PC-3 (cell line): ENCODE results near the gene MYO7A. TPM values are rescaled to one million over a fixed set of nuclear protein-coding genes. Genes with fewer than 3 reads are reported as not detected.

Experiments
- ATAC-seq: fragments of 200-7000 bp; cut with Tn5 transposase; 2 replicates; pipeline ENCODE4 v1.9.1; 2020; ENCODE audit warnings: mild to moderate bottlenecking, moderate library complexity
- BruUV-seq: library from RNA; stranded (reverse); fragments of 400-500 nt; replicated peaks from 2 replicates; lab custom pipeline; 2021; lab: Mats Ljungman, UMichigan
- CTCF ChIA-PET: fragments of 300-600 bp; sonication (Branson Sonifier 250); formaldehyde crosslinking; loops from one replicate; lab custom pipeline; 2022; ENCODE audit warnings: antibody characterized with exemption; lab: Charles Lee
- POLR2A ChIA-PET: fragments of 300-600 bp; sonication (Branson Sonifier 250); formaldehyde crosslinking; loops from one replicate; lab custom pipeline; 2022; ENCODE audit warnings: antibody characterized with exemption; ENCODE audit not compliant: unreplicated experiment; lab: Charles Lee
- DNase-seq: peaks from one replicate; pipeline ENCODE4 v3.0.0-alpha.2; 2015
- H2AFZ ChIP-seq: fragments of 300-600 bp; sonication (generic); 2 replicates; pipeline ENCODE4 v1.6.0; 2016; ENCODE audit warnings: antibody characterized with exemption, low read length
- H3F3A ChIP-seq: fragments of 300-600 bp; sonication (generic); one replicate; pipeline ENCODE4 v1.6.0; 2017; ENCODE audit warnings: antibody characterized with exemption, low read length, control low read depth, mild to moderate bottlenecking; ENCODE audit not compliant: unreplicated experiment
- H3K27ac ChIP-seq: fragments of 300-600 bp; sonication (generic); 2 replicates; pipeline ENCODE4 v1.5.1; 2016; ENCODE audit warnings: mild to moderate bottlenecking, low read length
- H3K27me3 ChIP-seq: fragments of 300-600 bp; sonication (generic); 2 replicates; pipeline ENCODE4 v1.6.1; 2016; ENCODE audit warnings: low read length, mixed read lengths
- H3K36me3 ChIP-seq: fragments of 300-600 bp; sonication (generic); 2 replicates; pipeline ENCODE4 v1.6.1; 2016; ENCODE audit warnings: low read depth, mixed run types, low read length, mixed read lengths
- H3K4me1 ChIP-seq: fragments of 300-600 bp; sonication (generic); 2 replicates; pipeline ENCODE4 v1.5.1; 2016; ENCODE audit warnings: low read length; ENCODE audit not compliant: insufficient read depth
- H3K4me2 ChIP-seq: fragments of 300-600 bp; sonication (generic); 2 replicates; pipeline ENCODE4 v1.6.0; 2016; ENCODE audit warnings: low read length
- H3K4me3 ChIP-seq: fragments of 300-600 bp; sonication (generic); 2 replicates; pipeline ENCODE4 v1.5.1; 2016; ENCODE audit warnings: mild to moderate bottlenecking, low read length, mixed read lengths
- H3K79me2 ChIP-seq: fragments of 300-600 bp; sonication (generic); 2 replicates; pipeline ENCODE4 v1.6.1; 2017; ENCODE audit warnings: low read length, mixed read lengths
- H3K9ac ChIP-seq: fragments of 300-600 bp; sonication (generic); 2 replicates; pipeline ENCODE4 v1.6.0; 2016; ENCODE audit warnings: mild to moderate bottlenecking, low read length
- H3K9me2 ChIP-seq: fragments of 300-600 bp; sonication (generic); replicated peaks from 2 replicates; pipeline ENCODE4 v1.6.1; 2016; ENCODE audit warnings: mixed run types, low read length, mixed read lengths
- H3K9me3 ChIP-seq: fragments of 300-600 bp; sonication (generic); 2 replicates; pipeline ENCODE4 v1.6.1; 2016; ENCODE audit warnings: low read length, mixed read lengths
- H4K20me1 ChIP-seq: fragments of 300-600 bp; sonication (generic); 2 replicates; pipeline ENCODE4 v1.6.1; 2016; ENCODE audit warnings: low read length, mixed read lengths
- EZH2 ChIP-seq: fragments of 300-600 bp; sonication (generic); IDR thresholded peaks from one replicate; pipeline ENCODE4 v1.6.1; 2017; ENCODE audit warnings: antibody characterized with exemption, mild to moderate bottlenecking, low read length; ENCODE audit not compliant: unreplicated experiment
- EZH2phosphoT487 ChIP-seq: fragments of 300-600 bp; sonication (generic); IDR thresholded peaks from 2 replicates; pipeline ENCODE4 v1.6.1; 2018; ENCODE audit warnings: mild to moderate bottlenecking, antibody characterized with exemption, low read length, borderline replicate concordance
- intact Hi-C: fragments of 100-400 bp; cut with micrococcal nuclease; formaldehyde crosslinking; loops from 2 replicates; pipeline ENCODE4 v1.9.0; 2023
- total RNA-seq: library from RNA; depleted of rRNA; stranded (reverse); fragments of >200 nt; gene quantifications from 2 replicates; pipeline ENCODE4 v1.2.3, GENCODE V29; 2014
- TF ChIP-seq, protein P1 (sequence below): fragments of 300-600 bp; sonication (generic); conservative IDR thresholded peaks from 2 replicates; pipeline ENCODE4 v1.5.1; 2017; ENCODE audit warnings: antibody characterized with exemption, low read depth, mild to moderate bottlenecking, low read length

The MYO7A gene
- total RNA-seq, 1 experiment from 2014 or later = 0.66 TPM

DNA sequence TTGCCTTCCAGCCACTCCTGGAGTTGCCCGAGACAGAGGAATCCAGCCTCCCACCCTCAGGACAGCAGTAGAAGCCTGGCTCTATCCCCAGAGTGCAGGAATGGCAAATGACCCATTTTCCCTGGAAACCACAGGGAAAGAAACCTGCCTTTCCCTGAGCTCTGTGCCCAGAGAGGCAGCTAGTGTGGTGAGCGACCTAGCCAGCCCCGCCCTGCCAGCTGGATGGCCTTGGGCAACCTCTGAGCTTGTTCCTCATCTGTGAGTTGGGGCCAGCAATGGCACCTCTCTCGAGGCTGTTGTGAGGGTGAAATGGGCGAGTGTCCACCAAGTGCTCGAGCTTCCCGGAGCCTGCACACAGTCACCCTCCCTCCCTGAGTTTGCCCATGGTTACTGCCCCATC is 21.7 kb upstream of the MYO7A start:
- Histone ChIP-seq H3K9me3 (no peaks in the 10 kb centered on the region), H4K20me1 (no peaks in the 10 kb centered on the region), H3K4me3 (no peak overlapping the region), H3K4me1 (peaks cover 53% of the 10 kb centered on the region), H3K79me2 (no peaks in the 10 kb centered on the region), H3K9ac (no peak overlapping the region), H3F3A (no peaks in the 10 kb centered on the region), H3K9me2 (no peaks in the 10 kb centered on the region), H3K27ac (no peak overlapping the region), H3K27me3 (no peaks in the 10 kb centered on the region), H2AFZ (no peak overlapping the region), H3K4me2 (peak overlapping the region; percentile 20), H3K36me3 (no peaks in the 10 kb centered on the region)
- BruUV-seq = no TSS peak
- TF ChIP-seq EZH2 (no peak), EZH2phosphoT487 (no peak)
- TF ChIP-seq, protein P1, sequence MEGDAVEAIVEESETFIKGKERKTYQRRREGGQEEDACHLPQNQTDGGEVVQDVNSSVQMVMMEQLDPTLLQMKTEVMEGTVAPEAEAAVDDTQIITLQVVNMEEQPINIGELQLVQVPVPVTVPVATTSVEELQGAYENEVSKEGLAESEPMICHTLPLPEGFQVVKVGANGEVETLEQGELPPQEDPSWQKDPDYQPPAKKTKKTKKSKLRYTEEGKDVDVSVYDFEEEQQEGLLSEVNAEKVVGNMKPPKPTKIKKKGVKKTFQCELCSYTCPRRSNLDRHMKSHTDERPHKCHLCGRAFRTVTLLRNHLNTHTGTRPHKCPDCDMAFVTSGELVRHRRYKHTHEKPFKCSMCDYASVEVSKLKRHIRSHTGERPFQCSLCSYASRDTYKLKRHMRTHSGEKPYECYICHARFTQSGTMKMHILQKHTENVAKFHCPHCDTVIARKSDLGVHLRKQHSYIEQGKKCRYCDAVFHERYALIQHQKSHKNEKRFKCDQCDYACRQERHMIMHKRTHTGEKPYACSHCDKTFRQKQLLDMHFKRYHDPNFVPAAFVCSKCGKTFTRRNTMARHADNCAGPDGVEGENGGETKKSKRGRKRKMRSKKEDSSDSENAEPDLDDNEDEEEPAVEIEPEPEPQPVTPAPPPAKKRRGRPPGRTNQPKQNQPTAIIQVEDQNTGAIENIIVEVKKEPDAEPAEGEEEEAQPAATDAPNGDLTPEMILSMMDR = no peak
- intact Hi-C loops = no loop called here
- POLR2A ChIA-PET = no interaction called here
- ATAC-seq = 0 out of 2 replicates have a peak, but pooled peaks have one; percentile 7
- CTCF ChIA-PET = interaction anchor here (1.9 kb wide), 1 partner anchor 15 kb away, joined by 5 read pairs; no protein-coding TSS in a partner anchor
- DNase-seq = peak; percentile 50

DNA sequence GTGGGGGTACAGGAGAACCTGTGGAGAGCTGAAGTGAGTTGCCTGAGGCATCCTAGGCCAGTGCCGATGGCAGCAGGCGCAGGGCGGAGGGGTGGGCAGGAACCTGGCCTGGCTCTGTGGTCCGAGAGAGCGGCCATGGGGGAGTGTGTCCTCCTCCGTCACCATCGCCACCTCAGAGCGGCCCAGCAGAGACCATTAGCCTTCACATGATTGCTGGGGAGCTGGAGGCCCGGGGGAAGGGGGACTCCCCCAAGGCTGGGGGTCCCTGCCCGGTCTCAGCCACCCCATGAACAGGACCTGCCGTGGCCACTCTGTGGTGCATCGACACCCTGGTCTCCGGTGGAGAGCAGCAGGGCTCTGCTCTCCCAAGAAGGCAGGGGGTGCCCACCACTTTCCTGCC is 21.3 kb upstream of the MYO7A start:
- Histone ChIP-seq H3K9me2 (no peaks in the 10 kb centered on the region), H3K4me2 (peak overlapping the region; percentile 20), H2AFZ (no peak overlapping the region), H3F3A (no peaks in the 10 kb centered on the region), H3K4me1 (peaks cover 58% of the 10 kb centered on the region), H3K9me3 (no peaks in the 10 kb centered on the region), H3K79me2 (no peaks in the 10 kb centered on the region), H3K27me3 (no peaks in the 10 kb centered on the region), H3K9ac (no peak overlapping the region), H3K27ac (no peak overlapping the region), H4K20me1 (no peaks in the 10 kb centered on the region), H3K36me3 (no peaks in the 10 kb centered on the region), H3K4me3 (no peak overlapping the region)
- TF ChIP-seq EZH2phosphoT487 (no peak), EZH2 (no peak)
- TF ChIP-seq, protein P1 = no peak
- intact Hi-C loops = no loop called here
- no peak for ATAC-seq
- POLR2A ChIA-PET = no interaction called here
- CTCF ChIA-PET = interaction anchor here (1.9 kb wide), 1 partner anchor 16 kb away, joined by 5 read pairs; no protein-coding TSS in a partner anchor
- no peak for DNase-seq
- no TSS peak for BruUV-seq

DNA sequence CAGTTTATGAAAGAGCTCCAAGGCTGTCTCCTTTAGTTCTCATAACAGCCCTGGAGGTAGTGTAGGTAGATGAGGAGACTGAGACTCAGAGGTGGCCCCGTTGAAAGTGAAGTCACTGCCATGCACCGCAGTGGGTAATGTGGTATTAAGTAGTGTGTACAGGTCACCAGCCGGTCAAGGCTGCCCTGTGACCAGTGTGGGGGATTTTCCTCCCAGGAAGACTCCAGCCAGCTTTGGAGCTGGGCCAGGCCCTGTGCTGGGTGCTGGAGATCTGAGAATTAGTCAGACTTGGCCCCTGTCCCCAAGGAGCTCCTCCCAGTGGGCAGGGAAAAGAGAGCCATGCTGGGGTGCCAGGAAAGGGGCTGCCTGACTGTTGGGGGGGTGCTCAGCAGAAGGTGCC is 20.1 kb upstream of the MYO7A start:
- Histone ChIP-seq H3K4me3 (no peak overlapping the region), H3K9me2 (no peaks in the 10 kb centered on the region), H4K20me1 (no peaks in the 10 kb centered on the region), H3K79me2 (no peaks in the 10 kb centered on the region), H3K4me2 (peak overlapping the region; percentile 60), H2AFZ (0 out of 2 replicates have a peak overlapping the region, but pooled peaks have one; percentile 11), H3K27me3 (no peaks in the 10 kb centered on the region), H3K36me3 (no peaks in the 10 kb centered on the region), H3K4me1 (peaks cover 59% of the 10 kb centered on the region), H3K9ac (no peak overlapping the region; the same call in 1 of the 2 replicates), H3K27ac (peak overlapping the region; percentile 48), H3F3A (no peaks in the 10 kb centered on the region), H3K9me3 (no peaks in the 10 kb centered on the region)
- TF ChIP-seq, protein P1 = no peak
- no peak for TF ChIP-seq EZH2phosphoT487
- TF ChIP-seq EZH2 = no peak
- CTCF ChIA-PET = interaction anchor here (1.9 kb wide), 1 partner anchor 17 kb away, joined by 5 read pairs; no protein-coding TSS in a partner anchor
- intact Hi-C loops = no loop called here
- BruUV-seq = no TSS peak
- POLR2A ChIA-PET = no interaction called here
- DNase-seq = peak; percentile 94
- peak; percentile 75 for ATAC-seq
